Myocyte (in vitro differentiated cells): ENCODE data around the gene RSRC1. TPM values are rescaled to one million over a fixed set of nuclear protein-coding genes. Genes with fewer than 3 reads are reported as not detected.
"Not testable (repeated sequence)": the region's sequence is repeated elsewhere in the genome, so short reads cannot be mapped to it uniquely, and the experiment has no call there.

Experiments
- DNase-seq: peaks from one replicate; pipeline ENCODE4 v3.0.0-alpha.2; 2012; ENCODE audit warnings: low read depth
- total RNA-seq: library from RNA; depleted of rRNA; stranded (reverse); fragments of >200 nt; gene quantifications from 2 replicates; pipeline ENCODE4 v1.2.3, GENCODE V29; 2014

Gene RSRC1
- total RNA-seq, 1 donor from 2014 or later, result 29.0 TPM

GRCh38 chr3:158220575-158220974 is 110.7 kb downstream of the RSRC1 start:
- DNase-seq, result no peak

DNA sequence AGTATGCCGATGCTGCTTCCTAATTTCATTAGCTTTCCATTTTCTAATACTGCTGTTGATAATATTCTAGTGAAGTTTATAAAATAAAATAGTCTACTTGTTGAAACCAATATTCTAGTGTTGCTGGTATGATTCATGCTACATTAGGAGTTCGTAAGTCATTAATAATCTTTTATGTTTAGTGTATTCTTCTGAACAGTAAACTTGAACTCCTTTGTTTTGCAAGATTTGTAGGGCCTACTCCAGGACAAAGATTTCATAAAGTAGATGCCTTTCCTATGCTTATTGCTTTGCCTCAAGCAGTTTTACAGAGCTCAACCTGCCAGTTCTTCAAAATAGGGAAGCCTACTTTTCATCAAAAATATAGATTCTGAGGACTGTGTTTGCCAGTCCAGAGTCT is 111.5 kb downstream of the RSRC1 start:
- no peak for DNase-seq

DNA sequence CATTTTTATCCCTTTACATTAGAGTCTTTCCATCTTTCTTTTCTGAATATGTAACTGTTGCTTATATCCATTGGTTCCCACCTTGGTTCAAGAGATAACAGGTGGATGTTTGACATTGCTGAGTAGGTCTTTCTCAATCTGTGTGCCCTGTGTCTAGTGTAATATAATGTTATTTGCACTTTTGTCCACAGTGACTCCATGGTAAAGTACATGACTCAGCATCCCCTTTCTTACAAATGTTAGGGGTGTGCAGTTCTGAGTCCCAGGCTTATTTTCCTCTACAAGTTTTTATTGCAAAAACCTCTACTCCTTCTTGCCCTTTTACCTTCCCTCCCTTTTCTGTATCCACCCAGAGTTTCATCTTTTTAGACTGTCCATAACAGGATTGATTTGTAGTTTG is 116.5 kb downstream of the RSRC1 start:
- no peak for DNase-seq

DNA sequence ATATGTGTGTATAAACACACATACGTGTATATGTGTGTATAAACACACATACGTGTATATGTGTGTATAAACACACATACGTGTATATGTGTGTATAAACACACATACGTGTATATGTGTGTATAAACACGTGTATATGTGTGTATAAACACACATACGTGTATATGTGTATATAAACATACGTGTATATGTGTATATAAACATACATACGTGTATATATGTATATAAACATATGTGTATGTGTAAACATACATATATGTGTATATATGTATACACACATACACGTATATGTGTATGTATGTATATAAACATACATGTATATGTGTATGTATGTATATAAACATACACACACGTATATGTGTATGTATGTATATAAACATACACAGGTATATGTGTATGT is 119.1 kb downstream of the RSRC1 start:
- not testable (repeated sequence) for DNase-seq

GRCh38 chr3:158233791-158234190 is 123.9 kb downstream of the RSRC1 start:
- DNase-seq, result no peak

GRCh38 chr3:158244274-158244673 is 134.4 kb downstream of the RSRC1 start:
- no peak for DNase-seq

DNA sequence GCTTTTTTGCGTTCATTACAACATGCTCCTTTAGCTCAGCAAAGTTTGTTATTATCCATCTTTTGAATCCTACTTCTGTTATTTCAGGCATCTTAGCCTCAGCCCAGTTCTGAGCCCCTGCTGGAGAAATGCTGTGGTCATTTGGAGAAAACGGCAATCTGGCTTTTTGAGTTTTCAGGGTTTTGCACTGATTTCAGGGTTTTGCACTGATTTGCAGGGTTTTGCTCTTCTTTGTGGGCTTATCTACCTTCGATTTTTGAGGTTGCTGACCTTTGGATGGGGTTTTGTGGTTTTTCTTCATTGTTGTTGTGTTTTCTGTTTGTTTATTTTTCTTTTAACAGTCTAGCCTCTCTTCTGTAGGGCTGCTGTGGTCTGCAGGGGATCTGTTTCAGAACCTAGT is 137.4 kb downstream of the RSRC1 start:
- DNase-seq, result no peak

- DNase-seq, result no peak
Measured at GRCh38 chr3:158248261-158248660, 138.4 kb downstream of the RSRC1 start.

- no peak for DNase-seq
Measured at GRCh38 chr3:158249183-158249582, 139.3 kb downstream of the RSRC1 start.

- no peak for DNase-seq
Measured at GRCh38 chr3:158258619-158259018, 148.7 kb downstream of the RSRC1 start.

GRCh38 chr3:158260392-158260791 is 150.5 kb downstream of the RSRC1 start:
- no peak for DNase-seq

DNA sequence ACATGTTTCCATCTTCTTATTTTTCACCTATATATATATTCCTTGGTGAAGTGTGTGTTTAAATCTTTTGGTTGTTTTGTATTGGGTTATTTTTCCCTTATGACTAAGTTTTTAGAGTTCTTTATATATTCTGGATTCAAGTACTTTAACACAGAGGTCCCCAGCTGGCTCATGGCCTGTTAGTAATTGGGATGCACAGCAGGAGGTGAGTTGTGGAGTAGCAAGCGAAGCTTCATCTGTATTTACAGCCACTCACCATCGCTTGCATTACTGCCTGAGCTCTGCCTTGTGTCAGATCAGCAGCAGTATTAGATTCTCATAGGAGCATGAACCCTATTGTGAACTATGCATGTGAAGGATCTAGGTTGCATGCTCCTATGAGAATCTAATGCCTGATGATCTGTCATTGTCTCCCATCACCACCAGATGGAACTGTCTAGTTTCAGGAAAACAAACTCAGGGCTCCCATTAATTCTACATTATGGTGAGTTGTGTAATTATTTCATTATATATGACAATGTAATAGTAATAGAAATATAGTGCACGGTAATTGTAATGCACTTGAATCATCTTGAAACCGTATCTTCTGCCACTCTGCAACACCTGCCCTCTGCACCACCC is 151.6 kb downstream of the RSRC1 start:
- no peak for DNase-seq

DNA sequence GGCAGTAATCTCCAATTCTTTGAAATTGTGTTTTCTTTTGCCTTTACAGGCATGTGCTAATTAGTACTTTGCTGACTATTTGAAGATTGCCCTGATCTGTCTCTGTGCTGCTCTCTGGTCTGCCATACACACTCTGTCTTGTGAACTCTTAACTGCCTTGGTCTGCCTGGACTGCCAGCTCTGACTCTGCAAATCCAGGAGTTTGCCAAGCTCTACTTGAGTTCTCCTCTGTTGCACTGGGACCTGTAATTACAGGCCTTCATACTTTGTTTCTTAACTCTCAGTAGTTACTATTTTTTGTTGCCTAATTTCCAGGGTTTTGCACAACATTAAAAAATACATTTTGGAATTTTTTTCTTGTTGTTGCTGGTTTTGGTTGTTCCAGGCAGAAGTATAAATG is 155.0 kb downstream of the RSRC1 start:
- DNase-seq, result no peak

- DNase-seq, result peak; percentile 5
Measured at GRCh38 chr3:158267015-158267414, 157.1 kb downstream of the RSRC1 start.

GRCh38 chr3:158269942-158270341 is 160.1 kb downstream of the RSRC1 start:
- no peak for DNase-seq

GRCh38 chr3:158272081-158272480 is 162.2 kb downstream of the RSRC1 start:
- no peak for DNase-seq

GRCh38 chr3:158273656-158274055 is 163.8 kb downstream of the RSRC1 start:
- DNase-seq, result no peak

GRCh38 chr3:158278187-158278586 is 168.3 kb downstream of the RSRC1 start:
- no peak for DNase-seq

DNA sequence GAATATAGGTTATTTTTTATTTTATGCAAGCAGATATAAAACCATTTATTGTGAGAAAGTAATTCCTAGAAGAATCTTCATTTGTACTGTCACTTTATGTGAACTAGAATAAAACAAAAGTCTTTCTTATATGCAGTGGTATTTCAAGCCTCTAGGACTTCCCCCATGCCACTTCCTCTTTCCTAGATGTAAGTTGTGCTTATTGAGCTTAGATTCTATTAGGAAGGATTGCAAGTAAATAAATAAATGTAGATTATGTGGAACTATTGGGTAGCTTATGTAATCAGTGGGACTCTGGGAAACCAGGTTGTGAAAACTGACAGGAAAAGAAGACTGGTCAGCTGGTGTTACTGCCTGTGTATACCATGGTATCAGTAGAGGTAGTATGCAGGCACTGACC is 169.7 kb downstream of the RSRC1 start:
- no peak for DNase-seq

- no peak for DNase-seq
Measured at GRCh38 chr3:158295771-158296170, 185.9 kb downstream of the RSRC1 start.

DNA sequence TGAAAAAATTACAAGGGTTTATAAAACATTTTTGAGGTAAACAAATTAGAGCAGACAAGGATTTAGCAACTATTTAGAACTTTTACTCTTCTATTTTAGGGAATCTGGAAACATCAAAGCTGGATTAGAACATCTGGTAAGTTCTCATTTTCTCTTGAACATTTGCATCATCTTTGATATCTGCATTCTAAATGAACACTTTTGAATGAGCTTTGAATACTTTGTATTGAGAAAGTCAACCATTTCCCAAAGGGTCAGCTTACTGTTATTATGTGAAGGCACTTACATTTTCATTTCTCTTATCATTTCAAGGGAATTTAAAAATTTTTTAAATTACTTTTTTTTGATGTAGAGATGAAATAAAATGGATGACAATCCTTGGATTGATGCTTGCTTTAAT is 188.1 kb downstream of the RSRC1 start:
- DNase-seq, result no peak

DNA sequence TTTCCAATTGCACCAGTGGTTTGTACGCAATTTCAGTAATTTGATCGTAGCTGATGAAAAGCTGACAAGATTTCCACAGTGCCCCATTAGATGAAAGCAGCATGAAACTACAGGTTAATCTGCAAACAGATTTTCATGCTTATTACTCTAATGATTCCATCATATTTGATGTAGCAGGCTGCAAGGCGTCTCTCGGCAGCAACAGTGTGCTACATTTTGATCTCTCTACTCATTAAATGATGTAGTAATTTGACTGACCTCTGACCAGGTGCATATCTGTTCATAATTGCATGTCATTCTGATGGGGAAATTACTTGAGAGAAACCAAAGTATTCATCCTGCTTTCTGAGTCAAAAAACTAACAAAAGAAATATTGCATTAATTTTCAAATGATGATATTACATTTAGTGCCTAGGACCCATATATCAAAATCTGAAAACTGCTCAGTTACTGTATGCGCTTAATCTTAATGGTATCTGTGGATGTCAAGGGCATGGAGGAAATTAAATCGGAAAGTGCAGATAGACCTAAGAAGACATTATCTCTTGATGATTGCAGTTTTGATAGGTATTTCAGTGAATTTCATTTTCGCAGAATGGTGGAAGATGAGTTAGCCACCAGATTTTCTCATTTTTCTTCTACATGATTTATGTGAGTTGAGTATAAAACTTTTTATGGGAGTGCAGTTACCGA is 198.5 kb downstream of the RSRC1 start:
- no peak for DNase-seq

DNA sequence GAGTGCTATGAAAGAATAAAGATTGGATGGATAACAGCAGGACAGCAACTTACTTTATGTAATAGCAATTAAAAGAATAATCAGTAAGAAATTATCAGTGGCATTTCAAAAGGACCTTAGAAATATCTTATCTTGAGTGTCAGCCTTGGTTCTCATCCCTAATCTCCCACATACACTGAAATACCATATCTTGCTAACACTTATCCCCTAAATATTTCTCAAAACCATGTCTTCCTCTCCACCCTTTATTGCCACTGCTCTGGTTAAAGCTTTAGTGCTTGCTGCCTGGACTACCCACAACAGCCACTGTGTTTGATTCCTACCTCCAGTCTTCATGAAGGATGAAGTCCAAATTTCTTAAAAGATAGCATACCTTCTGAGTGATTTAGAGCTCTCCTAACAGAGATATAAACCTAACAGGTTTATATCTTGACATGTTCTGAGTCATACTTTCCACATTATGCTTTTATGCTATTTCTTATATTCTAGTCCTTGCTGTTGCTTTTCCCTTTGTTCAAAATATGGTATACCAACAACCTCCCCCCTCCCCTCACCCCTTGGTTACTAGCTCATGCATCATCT is 202.8 kb downstream of the RSRC1 start:
- no peak for DNase-seq
